Neural progenitor cell (in vitro differentiated cells): Measurements from ENCODE around the gene GATA2. TPM values are rescaled to one million over a fixed set of nuclear protein-coding genes. Genes with fewer than 3 reads are reported as not detected.

Experiments
- DNase-seq: peaks from one replicate; pipeline ENCODE4 v3.0.0-alpha.2; 2016; ENCODE audit warnings: low spot score
- H2AFZ ChIP-seq: fragments of 200-600 bp; sonication (generic); replicated peaks from 2 replicates; pipeline ENCODE4 v1.6.1; 2016; ENCODE audit warnings: antibody characterized with exemption
- H3F3A ChIP-seq: fragments of 200-600 bp; sonication (generic); 2 replicates; pipeline ENCODE4 v1.6.1; 2016; ENCODE audit warnings: antibody characterized with exemption, low read depth
- H3K27ac ChIP-seq: fragments of 200-600 bp; sonication (generic); 2 replicates; pipeline ENCODE4 v1.5.1; 2016; ENCODE audit warnings: mild to moderate bottlenecking
- H3K27me3 ChIP-seq: fragments of 200-600 bp; sonication (generic); 2 replicates; pipeline ENCODE4 v1.6.1; 2016; ENCODE audit warnings: mild to moderate bottlenecking, moderate library complexity
- H3K36me3 ChIP-seq: fragments of 200-600 bp; sonication (generic); 2 replicates; pipeline ENCODE4 v1.5.1; 2016
- H3K4me1 ChIP-seq: fragments of 200-600 bp; sonication (generic); 2 replicates; pipeline ENCODE4 v1.6.1; 2016; ENCODE audit warnings: mixed run types
- H3K4me2 ChIP-seq: fragments of 200-600 bp; sonication (generic); 2 replicates; pipeline ENCODE4 v1.6.1; 2016
- H3K4me3 ChIP-seq: fragments of 200-600 bp; sonication (generic); 2 replicates; pipeline ENCODE4 v1.5.1; 2016
- H3K79me2 ChIP-seq: fragments of 200-600 bp; sonication (generic); 2 replicates; pipeline ENCODE4 v1.6.1; 2016; ENCODE audit warnings: low read depth
- H3K9ac ChIP-seq: fragments of 200-600 bp; sonication (generic); 2 replicates; pipeline ENCODE4 v1.6.1; 2016
- H3K9me3 ChIP-seq: fragments of 200-600 bp; sonication (generic); 2 replicates; pipeline ENCODE4 v1.5.1; 2016; ENCODE audit warnings: low read depth
- H4K20me1 ChIP-seq: fragments of 200-600 bp; sonication (generic); 2 replicates; pipeline ENCODE4 v1.6.1; 2016; ENCODE audit warnings: low read depth
- H3K27ac Mint-ChIP-seq: 3 replicates; pipeline ENCODE4 v1.8.0; 2021; ENCODE audit warnings: mixed read lengths
- H3K27me3 Mint-ChIP-seq: 2 replicates; pipeline ENCODE4 v1.8.0; 2022; ENCODE audit warnings: low read depth, mild to moderate bottlenecking, inconsistent platforms, moderate library complexity, mixed read lengths; ENCODE audit not compliant: insufficient read depth
- H3K36me3 Mint-ChIP-seq: 3 replicates; pipeline ENCODE4 v1.8.0; 2021; ENCODE audit warnings: mixed read lengths
- H3K4me1 Mint-ChIP-seq: 3 replicates; pipeline ENCODE4 v1.8.0; 2021; ENCODE audit warnings: mixed read lengths
- H3K4me3 Mint-ChIP-seq: 3 replicates; pipeline ENCODE4 v1.8.0; 2021; ENCODE audit warnings: mild to moderate bottlenecking, moderate library complexity, mixed read lengths
- H3K9me3 Mint-ChIP-seq: 3 replicates; pipeline ENCODE4 v1.8.0; 2020; ENCODE audit warnings: mixed read lengths
- CTCF ChIP-seq: fragments of 200-600 bp; sonication (generic); IDR thresholded peaks from 2 replicates; pipeline ENCODE4 v1.5.1; 2017; ENCODE audit warnings: antibody characterized with exemption, mild to moderate bottlenecking
- EZH2 ChIP-seq: fragments of 200-600 bp; sonication (generic); IDR thresholded peaks from 2 replicates; pipeline ENCODE4 v1.6.1; 2017; ENCODE audit warnings: antibody characterized with exemption, mild to moderate bottlenecking, moderate library complexity
- EZH2phosphoT487 ChIP-seq: fragments of 200-600 bp; sonication (generic); IDR thresholded peaks from 2 replicates; pipeline ENCODE4 v1.6.1; 2017; ENCODE audit warnings: antibody characterized with exemption
- total RNA-seq: library from RNA; depleted of rRNA; stranded (reverse); fragments of >200 nt; gene quantifications from 2 replicates; pipeline ENCODE4 v1.2.3, GENCODE V29; 2015; ENCODE audit warnings: low replicate concordance

GATA2 gene
- total RNA-seq, 1 donor from 2014 or later, result not detected

DNA sequence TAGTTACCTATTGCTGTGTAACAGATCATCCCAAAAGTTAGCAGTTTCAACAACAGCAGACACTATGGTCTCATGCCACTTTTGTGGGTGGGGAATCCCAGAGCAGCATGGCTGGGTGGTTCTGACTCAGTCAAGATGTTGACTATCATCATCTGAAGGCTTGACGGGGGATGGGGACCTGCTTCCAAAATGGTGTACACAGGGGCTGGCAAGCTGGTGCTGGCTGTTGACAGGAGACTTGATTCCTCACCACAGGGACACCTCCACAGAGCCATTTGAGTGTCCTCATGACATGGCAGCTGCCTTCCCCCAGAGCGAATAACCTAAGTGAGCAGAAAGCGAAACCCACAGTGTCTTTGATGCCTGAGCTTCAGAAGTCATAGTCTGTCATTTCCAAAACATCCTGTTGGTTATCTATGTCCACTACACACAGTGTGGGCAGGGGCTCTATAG lies 45.4 kb downstream of the GATA2 start:
- H3K27me3 Mint-ChIP-seq, result peaks cover 34% of the 10 kb centered on the region
- H3K4me2 ChIP-seq, result no peak overlapping the region
- H3K27ac ChIP-seq, result no peak overlapping the region
- no peaks in the 10 kb centered on the region for H4K20me1 ChIP-seq
- no peak overlapping the region for H3K9ac ChIP-seq
- H3K4me3 Mint-ChIP-seq, result no peak overlapping the region
- no peaks in the 10 kb centered on the region for H3K79me2 ChIP-seq
- H3K9me3 Mint-ChIP-seq, result peaks cover 9% of the 10 kb centered on the region
- H2AFZ ChIP-seq, result no peak overlapping the region
- TF ChIP-seq EZH2, result no peak
- H3K36me3 ChIP-seq, result no peaks in the 10 kb centered on the region
- DNase-seq, result no peak
- H3K27ac Mint-ChIP-seq, result no peak overlapping the region
- no peak overlapping the region for H3K4me3 ChIP-seq
- no peaks in the 10 kb centered on the region for H3F3A ChIP-seq
- H3K4me1 ChIP-seq, result no peaks in the 10 kb centered on the region
- peaks cover 11% of the 10 kb centered on the region for H3K27me3 ChIP-seq
- H3K36me3 Mint-ChIP-seq, result peaks cover 2% of the 10 kb centered on the region
- H3K4me1 Mint-ChIP-seq, result no peaks in the 10 kb centered on the region
- H3K9me3 ChIP-seq, result no peaks in the 10 kb centered on the region

- Histone ChIP-seq H3K4me3 (no peak overlapping the region), H3F3A (no peaks in the 10 kb centered on the region), H3K4me1 (no peaks in the 10 kb centered on the region), H3K9me3 (no peaks in the 10 kb centered on the region), H3K4me2 (no peak overlapping the region), H3K9ac (no peak overlapping the region), H2AFZ (no peak overlapping the region), H3K27ac (no peak overlapping the region), H4K20me1 (no peaks in the 10 kb centered on the region), H3K27me3 (peaks cover 11% of the 10 kb centered on the region), H3K36me3 (no peaks in the 10 kb centered on the region), H3K79me2 (no peaks in the 10 kb centered on the region)
- DNase-seq, result no peak
- Mint-ChIP-seq H3K27me3 (peaks cover 34% of the 10 kb centered on the region), H3K27ac (no peak overlapping the region), H3K4me3 (no peak overlapping the region), H3K9me3 (peaks cover 9% of the 10 kb centered on the region), H3K4me1 (no peaks in the 10 kb centered on the region), H3K36me3 (peaks cover 2% of the 10 kb centered on the region)
- no peak for TF ChIP-seq EZH2
- TF ChIP-seq CTCF, result no peak
- no peak for TF ChIP-seq EZH2phosphoT487
Measured at GRCh38 chr3:128446821-128447220, 46.2 kb downstream of the GATA2 start.

DNA sequence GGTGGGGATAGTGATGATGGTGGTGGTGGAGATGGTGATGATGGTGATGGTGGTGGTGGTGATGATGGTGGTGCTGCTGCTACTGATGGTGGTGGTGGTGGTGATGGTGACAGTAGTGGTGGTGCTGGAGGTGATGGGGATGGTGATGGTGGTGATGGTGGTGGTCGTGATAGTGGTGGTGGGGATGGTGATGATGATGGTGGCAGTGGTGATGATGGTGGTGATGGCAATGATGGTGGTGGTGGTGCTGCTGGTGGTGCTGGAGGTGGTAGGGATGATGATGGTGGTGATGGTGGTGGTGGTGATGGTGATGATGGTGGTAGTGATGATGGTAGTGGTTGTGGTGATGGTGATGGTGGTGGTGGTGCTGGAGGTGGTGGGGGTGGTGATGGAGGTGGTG lies 47.6 kb downstream of the GATA2 start:
- Histone ChIP-seq H3K9me3 (no peaks in the 10 kb centered on the region), H4K20me1 (no peaks in the 10 kb centered on the region), H3K9ac (no peak overlapping the region), H3F3A (no peaks in the 10 kb centered on the region), H2AFZ (no peak overlapping the region), H3K36me3 (no peaks in the 10 kb centered on the region), H3K27ac (no peak overlapping the region), H3K79me2 (no peaks in the 10 kb centered on the region), H3K4me2 (no peak overlapping the region), H3K4me3 (no peak overlapping the region), H3K4me1 (no peaks in the 10 kb centered on the region), H3K27me3 (peaks cover 11% of the 10 kb centered on the region)
- H3K36me3 Mint-ChIP-seq, result peaks cover 2% of the 10 kb centered on the region
- H3K27me3 Mint-ChIP-seq, result peaks cover 25% of the 10 kb centered on the region
- TF ChIP-seq EZH2 (no peak), CTCF (no peak), EZH2phosphoT487 (no peak)
- H3K27ac Mint-ChIP-seq, result no peak overlapping the region
- no peak overlapping the region for H3K4me3 Mint-ChIP-seq
- no peak for DNase-seq
- peaks cover 9% of the 10 kb centered on the region for H3K9me3 Mint-ChIP-seq
- H3K4me1 Mint-ChIP-seq, result no peaks in the 10 kb centered on the region

- Mint-ChIP-seq H3K4me3 (no peak overlapping the region), H3K27me3 (peaks cover 21% of the 10 kb centered on the region), H3K9me3 (peaks cover 9% of the 10 kb centered on the region), H3K27ac (no peak overlapping the region), H3K4me1 (no peaks in the 10 kb centered on the region), H3K36me3 (peaks cover 2% of the 10 kb centered on the region)
- Histone ChIP-seq H3K4me1 (no peaks in the 10 kb centered on the region), H3K27ac (no peak overlapping the region), H3K9me3 (no peaks in the 10 kb centered on the region), H2AFZ (no peak overlapping the region), H3K9ac (no peak overlapping the region), H3K79me2 (no peaks in the 10 kb centered on the region), H4K20me1 (no peaks in the 10 kb centered on the region), H3K4me3 (no peak overlapping the region), H3F3A (no peaks in the 10 kb centered on the region), H3K27me3 (peaks cover 8% of the 10 kb centered on the region), H3K4me2 (no peak overlapping the region), H3K36me3 (no peaks in the 10 kb centered on the region)
- TF ChIP-seq EZH2phosphoT487 (no peak), EZH2 (no peak), CTCF (no peak)
- no peak for DNase-seq
Measured at GRCh38 chr3:128443771-128444170, 49.2 kb downstream of the GATA2 start.
